Fibroblast of skin of left quadriceps (primary cell): ENCODE results near the gene ACCSL.

Experiments used
- DNase-seq, 2 experiments: peaks; one replicate each; pipeline ENCODE4 v3.0.0-alpha.2; 2013; ENCODE audit warnings: low read depth in 2 of 2

The ACCSL gene

DNA sequence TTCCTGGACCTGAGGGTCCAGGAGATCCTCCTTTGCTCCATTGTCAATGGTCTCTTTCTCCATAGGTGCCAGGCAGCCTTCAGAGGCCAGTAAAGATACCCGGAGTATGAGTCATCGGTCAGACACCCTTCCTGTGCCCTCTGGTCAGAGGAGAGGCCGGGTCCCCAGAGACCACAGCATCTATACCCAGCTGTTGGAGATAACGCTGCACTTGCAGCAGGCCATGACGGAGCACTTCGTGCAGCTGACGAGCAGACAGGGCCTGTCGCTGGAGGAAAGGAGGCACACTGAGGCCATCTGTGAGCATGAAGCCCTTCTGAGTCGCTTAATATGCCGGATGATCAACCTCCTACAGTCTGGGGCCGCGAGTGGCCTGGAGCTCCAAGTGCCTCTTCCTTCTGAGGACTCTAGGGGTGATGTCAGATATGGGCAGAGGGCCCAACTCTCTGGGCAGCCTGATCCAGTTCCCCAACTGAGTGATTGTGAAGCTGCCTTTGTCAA, at the start of gene ACCSL:
Gene ACCSL (plus strand): TSS at position 51 of the 501 bp plus-strand sequence. CDS start 56 bp downstream, at position 107.
- DNase-seq, result no peak

DNA sequence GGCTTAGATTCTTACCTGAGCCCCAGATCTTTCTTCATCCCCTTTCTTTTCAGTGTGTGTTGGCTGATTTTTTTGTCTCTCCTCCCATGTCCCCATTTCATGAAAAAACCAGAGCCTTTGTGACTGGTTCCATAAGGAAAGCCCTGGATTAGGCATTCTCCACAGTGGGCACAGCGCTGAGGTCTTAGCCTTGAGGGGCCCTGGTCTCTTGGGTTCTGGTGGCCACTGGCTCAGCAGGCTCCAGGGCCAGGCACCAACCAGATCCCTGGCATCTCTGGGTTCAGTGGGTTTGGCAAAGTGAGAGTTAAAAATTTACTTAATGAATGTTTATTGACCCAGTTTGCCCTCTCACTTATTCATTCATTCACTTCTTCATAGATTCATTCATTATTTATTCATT, 49.5 kb upstream of the ACCSL start:
- DNase-seq, result no peak

DNA sequence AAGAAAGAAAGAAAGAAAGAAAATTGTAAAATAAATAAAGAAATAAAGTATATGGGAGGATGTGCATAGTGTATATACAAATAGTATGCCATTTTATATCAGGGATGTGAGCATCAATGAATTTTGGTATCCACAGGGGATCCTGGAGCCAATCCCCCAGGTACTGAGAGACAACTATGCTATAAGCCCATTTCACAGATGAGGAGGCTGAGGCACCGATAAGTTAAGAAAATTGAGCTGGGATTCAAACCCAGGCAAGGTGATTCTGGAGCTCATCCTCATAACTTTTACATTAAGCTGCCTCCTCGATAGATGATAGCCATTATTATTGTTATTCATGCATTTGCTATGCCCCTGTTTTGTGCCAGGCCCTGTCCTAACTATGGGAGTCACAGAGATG, 47.0 kb upstream of the ACCSL start:
- DNase-seq, result no peak

DNA sequence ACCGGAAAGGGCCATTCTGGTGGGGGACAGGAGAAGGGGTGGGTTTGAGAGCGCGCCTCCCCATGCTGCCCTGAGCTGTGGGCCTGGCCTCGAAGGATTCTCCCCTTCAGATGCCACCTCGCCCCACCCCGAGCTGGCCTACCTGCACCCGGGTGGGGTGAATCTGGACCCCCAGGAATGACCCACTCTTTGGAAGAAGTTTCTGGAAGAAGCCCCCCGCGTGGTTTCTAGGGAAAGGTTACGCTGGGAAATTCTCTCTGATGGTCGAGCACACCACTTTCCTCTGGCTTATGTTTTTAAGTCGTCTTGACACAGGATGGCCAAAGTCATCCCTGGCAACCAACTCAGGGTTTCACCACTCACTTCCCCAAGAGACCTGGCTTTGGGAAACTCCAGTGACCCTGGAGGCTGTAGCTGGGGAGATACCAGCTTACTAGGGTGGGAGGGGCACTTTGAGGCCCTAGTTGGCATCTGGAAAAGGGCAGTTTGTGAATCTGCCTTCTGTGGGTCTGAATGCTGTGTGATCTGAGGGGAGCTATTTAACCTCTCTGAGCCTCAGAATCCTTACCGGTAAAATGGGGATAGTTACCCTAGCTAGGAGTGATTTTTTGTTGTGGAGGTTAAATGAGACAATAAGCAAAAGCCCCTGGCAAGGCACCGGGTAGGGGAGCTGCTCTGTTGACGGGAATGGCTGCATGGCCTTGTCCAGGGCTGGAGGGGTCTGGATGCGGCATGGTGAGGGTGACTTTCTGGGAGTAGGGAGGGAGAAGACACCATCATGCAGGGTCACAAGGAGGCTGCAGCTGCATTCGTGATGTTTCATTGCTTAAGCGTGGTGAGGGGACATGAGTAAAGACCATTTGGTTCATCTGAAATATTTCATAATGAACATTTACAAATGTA, 45.3 kb upstream of the ACCSL start:
- DNase-seq, result no peak

DNA sequence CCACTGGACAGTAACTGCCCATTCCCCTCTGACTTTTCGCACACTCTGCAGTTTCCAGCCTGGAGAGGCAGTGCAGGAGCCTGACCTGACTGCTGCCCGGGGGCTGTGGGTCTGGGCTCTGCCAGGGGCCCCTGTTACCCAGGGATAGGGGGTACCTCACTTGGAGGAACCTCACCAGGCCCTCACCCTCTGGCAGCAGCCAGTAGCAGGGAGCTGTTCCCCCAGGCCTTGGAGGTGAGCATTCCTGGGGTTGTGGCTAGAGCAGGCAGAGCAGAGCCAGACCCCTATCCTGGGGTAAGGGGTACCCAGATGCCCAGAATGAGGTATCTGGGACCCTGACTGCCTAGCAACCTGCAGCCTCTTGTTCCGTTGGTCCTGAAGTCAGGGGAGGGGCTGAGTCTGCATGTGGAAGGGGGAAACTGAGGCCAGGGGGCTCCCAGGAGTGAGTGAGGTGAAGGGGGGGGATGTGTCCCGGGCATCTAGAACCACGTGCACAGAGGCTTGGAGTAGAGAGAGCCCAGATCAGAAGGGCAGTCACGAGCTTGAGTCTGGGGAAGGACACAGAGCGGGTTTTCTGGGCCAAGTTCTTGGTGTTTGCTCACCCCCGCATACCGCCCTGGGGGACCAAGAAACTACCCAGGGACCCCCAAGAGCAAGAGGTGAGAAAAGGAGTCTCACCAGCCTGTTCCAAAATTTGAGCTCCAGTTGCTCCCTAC, 43.9 kb upstream of the ACCSL start:
- DNase-seq, result no peak

DNA sequence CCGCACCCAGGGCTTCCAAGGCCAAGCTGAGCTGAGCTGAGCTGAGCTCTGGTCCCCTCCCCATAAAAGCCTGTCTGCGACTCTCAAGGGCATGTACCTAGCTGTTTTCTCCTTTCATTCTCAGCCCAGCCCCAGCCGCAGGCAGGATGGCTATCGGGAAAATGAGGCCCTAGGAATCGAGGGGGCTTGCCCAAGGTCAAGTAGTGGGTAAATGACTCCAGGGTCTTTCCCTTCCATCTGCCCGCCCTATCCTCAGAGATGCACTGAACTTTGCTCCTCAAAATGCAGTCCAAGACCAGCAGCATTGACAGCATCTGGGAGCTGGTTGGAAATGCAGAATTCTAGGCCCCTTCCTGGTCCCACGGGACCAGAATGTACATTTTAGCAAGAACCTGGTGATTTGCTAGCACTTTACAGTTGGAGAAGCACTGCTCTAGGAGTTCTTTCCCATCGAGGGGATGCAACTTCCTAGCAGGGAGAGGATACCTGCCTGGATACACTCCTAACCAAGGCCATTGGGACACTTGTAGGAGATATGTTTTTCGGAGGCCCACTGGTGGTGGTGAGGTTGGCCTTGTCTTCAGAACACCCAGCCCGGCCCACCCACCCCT, 43.2 kb upstream of the ACCSL start:
- DNase-seq, result no peak

DNA sequence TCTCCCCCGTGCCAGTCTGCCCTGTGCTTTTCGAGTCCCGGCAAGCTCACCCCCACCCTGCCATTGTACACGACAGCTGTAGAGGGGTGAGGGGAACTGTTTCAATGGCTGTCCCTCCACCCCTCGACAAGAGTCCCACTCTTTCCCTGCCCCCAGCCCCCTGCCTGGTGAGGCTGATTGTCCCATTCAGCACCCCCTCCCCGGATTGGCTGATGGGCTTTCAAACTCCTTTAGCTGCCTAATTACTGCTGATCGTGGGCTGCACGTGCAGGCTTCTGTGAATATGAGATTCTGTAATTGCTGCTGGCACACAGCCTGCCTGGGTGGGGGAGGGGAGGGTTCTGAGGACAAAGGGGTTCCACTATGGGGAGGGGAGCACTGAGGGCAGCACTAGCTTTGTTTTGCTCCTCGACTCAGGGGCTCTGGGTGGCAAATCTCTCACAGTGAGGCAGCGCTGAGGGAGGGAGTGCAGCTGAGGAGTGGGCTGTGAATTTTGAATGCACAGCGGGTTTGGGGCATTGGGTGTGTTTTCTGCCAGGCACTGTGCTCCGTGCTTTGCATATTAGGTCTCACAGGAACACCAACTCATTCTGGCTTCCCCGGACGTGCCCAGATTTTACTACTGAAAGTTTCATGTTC, 42.6 kb upstream of the ACCSL start:
- no peak for DNase-seq

DNA sequence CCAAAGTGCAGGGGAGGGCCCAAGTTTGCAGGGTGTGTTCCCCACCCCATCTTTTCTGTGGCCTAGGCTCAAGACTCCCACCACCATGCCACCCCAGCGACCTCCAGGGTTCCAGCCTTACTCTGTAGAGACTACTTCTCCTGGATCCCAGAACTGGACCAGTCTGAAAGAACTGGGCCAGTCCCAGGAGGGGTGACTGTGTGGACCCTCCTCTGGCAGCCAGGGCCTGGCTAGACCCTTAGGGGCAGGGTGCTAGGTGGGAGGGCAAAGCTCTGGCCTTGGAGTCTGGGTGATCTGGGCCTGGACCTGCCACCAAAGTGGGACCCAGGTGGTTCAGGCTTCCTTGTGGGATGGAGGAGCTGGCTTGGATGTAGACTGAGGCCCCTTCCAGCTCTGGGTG, 41.8 kb upstream of the ACCSL start:
- DNase-seq, result no peak

DNA sequence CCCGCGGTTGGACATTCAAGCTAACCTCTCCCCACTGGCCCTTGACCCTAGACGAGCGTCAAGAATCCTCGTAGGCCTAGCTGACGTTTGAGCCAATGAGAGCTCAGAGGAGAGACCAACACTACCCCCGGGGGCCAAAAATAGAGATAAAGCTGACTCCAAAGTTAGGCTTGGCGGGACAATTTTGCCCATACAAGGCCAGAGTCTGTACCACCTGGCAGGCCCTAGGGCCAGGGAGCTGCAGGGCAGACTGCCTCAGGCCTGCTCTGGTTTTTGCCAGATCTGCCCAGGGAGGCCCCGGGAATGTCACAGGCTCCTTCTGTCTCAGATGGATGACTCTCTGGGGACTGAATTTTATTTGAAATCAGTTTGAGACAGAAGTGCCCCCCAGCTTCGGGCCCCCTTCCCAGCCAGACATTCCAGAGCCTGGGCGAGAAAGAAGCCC, 40.8 kb upstream of the ACCSL start:
- DNase-seq, result no peak

DNA sequence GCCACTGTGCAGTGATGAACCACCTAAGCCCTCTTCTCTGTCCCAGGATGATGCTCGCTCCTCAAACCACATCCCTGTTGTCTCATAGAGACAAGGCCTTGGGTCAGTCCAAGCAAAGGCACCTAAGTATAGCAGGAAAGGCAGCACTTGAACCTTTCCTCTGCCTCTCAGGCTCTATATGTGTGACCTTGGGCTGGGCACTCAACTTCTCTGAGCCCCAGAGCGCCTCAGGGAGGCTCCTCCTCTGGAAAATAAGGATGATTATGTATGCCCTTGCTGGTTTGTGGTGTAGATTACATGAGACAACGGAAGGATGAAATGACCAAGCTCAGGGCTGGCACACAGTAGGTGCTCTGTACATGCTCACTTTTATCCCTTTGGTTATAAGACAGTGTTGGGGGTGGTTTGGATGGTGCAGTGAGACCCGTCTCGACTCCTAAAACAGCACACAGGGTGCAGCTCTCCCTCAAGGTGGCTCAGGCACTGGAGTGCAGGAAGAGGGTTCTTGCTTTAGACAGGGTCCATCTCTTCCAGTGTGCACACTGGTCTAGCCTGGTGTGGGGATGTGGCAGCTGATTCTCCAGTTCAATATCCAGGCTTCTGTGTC, 40.2 kb upstream of the ACCSL start:
- no peak for DNase-seq

DNA sequence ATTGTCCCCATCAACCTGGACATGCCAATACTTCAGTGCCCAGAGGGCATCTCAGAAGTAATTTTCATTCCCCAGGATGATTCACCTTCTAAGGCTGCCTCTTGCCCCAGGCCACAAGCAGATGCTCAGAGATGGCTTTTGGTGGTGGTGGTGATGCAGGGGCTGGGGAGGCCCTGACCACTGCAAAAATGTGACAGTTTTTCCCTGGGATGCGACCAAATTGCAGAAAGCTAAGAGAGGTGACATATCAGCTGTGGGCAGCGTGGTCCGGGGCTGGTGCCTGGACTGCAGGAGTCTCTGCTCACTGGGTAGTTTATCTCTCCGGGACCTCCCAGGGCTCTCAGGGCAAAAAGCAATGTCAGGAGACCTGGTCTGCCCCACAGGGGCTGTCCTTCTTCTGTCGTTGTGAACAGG, 39.7 kb upstream of the ACCSL start:
- no peak for DNase-seq

DNA sequence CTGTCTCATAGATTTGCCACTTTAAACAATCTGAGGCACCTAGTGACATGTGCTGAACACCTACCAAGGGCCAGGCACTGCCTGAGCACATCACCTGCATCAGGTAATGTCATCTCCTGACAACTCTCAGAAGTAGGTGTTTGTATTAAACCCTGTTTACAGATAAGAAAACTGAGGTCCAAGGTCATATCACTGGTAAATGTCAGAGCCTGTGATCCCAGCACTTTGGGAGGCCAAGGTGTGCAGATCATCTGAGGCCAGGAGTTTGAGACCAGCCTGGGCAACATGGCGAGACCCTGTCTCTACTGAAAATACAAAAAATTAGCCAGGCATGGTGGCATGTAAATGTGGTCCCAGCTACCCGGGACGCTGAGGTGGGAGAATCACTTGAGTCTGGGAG, 39.1 kb upstream of the ACCSL start:
- DNase-seq, result no peak

DNA sequence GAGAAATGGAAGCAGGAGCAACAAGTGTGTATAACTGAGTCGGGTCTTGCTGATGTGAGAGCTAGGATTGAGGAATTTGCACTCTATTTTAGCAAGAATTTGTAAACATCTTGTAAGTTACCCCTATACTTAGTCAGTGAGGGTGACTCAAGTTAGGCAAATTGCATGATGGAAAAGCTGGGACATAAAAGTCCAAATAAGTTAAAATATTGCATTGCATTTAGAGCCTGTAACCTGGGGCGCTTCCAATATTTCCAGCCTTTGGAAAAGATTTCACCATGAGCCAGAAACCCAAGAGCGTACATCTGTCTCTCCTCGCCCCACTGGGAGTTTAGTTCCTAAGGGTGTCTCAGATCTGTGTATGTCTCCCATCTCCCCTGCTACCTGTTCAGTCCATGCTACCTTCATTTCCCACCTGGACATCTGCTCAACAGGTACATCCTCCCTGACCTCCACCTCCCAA, 37.0 kb upstream of the ACCSL start:
- peak; percentile 68 to 69 for DNase-seq

DNA sequence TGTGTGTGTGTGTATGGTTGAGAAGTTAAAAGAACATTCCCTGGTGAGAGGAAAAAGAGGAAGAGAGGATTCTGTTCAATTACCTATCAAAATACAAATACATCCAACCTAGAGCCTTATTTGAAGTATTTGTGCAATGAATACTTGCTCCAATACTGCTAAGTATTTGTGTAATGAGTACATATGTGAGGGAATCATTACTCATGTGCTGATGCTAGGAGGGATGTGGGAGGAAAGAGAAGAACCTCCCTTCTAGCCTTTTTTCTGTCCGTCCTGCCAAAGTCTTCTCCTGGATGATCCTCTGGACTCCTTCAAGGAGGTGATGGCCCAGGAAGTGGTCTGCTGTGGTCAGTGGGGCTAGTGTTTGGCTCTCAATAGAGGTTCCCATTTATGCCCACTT, 36.0 kb upstream of the ACCSL start:
- peak in 1 of 2 experiments; percentile 33 for DNase-seq

DNA sequence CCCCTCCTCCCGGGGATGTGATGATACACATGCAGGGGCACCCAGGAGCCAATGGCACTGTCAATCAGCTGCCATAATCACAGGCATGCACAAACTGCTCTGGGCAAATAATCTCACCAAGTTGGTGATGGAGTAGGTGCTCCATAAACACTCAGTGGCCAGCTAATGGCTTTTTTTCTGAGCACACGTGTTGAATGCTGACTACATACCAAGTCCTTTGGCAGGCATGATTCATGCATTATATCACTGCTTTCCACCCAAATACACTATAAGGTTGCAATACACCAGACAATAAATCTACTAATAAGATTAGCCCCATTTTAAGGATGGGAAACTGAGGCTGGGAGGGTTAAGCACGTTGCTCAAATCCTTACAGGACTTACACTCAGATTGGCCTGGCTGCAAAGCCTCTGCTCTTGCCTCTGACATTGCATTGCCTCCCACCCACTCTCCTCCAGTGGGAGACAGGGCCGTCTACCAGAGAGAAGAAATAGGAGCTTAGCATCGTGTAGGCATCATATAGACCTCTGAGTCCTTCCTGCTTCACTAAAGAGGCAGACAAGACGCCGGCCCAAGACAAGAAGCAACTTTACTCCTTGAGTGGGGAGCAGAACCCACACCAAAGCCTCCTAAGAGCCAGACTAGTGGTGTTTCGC, 32.7 kb upstream of the ACCSL start:
- peak; percentile 22 to 35 for DNase-seq

DNA sequence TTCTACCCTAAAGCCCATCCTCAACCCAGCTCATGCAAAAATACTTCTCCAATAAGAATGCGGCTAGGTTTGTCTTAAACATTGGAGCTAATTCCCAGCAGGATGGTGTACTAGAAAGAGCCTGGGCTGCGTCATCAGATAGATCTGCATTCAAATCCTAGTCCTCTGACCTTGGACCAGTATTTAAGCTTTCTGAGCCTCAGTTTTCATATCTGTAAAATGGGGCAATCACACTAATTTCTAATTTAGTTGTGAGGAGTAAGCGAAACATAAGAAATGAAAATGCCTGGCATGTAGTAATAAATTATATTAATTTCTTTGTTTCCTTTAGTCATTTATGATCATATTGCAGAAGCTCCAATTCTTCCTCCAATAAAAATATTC, 32.2 kb upstream of the ACCSL start:
- DNase-seq, result no peak

DNA sequence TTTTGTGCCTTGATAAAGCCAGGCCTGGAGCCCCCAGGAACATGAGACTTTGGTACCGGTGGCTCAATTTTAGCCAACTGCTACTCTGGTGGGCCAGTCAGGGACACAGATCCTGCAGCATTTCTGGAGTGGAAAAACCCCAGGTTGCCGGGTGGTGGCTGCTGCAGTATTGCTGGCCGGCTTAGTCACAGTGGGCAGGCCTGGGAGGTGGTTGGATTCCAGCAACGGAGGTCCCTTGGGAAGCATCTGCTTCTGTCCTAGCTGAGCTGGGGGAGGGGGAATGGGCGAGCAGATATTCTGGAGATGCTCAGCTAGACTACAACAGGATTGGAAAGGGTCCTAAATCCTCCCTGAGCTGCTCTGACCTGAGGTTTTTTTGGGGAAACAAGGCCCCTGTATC, 31.6 kb upstream of the ACCSL start:
- DNase-seq, result peak; percentile 70 to 72

DNA sequence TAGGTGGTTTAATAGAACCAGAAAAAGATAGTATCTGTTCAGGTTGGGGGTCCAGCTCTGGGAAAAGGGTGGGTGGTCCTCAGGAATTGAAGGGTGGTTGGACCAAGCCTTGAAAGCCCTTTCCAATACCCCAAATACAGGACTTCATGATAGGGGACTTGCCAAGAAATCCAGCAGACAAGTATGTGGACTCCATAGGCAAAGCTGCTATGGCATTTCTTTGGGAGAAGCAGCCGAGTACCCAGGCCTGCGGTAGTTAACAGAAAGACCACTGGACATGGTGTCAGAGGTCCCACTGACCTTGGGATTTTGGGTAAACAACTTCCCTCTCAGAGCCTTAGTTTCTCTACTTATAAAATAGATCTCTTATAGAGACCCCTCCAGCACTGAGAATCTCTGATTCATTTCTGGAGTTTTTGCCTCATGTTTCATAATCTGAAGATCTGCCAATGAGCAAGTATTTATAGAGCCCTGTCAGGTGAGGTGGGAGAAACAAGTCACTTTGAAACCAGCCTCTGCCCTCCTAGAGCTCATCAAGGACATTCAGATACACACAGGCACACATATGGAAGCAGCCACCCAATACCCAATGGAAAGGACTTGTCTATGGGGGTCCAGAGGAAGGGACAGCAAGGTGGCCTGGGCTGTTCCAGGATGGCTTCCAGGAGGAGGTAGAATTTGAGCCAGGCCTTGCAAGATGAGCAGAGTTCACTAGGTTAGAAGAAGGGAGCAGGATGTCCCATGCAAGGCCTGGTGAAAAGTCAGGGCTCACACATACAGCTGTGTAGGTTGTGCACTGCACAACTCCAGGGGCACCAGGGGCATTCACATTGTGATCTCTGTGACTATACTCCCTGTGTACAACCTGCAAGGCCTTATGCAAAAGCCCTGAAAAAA, 31.0 kb upstream of the ACCSL start:
- no peak for DNase-seq

DNA sequence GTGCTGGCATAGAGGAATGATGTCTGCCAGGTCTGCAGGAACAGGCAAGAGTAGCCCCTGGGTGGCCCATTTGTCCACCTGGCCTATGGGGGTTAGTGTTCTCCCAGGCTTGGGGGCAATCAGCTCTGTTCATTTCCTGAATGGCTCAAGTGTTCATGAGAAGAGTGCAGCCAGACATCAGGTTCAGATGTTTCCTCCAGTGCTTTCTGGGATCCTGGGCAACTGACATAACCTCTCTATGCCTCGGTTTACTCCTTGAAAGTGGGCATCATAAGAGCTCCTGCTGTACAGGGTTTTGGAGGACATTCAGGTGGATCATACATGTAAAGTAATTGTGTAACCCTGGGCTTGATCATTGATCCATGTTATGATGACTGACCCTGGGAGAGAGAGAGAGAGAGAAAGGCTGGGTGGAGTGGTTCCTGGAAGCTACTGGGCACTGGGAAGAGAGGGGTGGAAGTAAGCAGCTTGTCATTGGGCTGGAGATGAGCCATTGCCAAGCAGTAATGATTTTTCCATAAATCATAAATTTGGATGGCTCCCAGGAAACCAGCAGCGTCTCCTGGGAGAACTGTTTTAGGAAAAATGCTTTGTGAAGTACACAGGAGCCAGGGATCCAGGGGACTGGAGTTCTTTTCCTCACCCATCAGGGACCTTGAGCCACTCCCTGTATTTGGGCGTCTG, 30.2 kb upstream of the ACCSL start:
- DNase-seq, result no peak
